OCI-LY7 (cell line): ENCODE data around the gene PAXIP1. TPM values are rescaled to one million over a fixed set of nuclear protein-coding genes. Genes with fewer than 3 reads are reported as not detected.

Experiments used
- BruUV-seq: library from RNA; stranded (reverse); fragments of 400-500 nt; replicated peaks from 2 replicates; lab custom pipeline; 2021; lab: Mats Ljungman, UMichigan
- CTCF ChIA-PET: fragments of 300-600 bp; sonication (Branson Sonifier 250); formaldehyde crosslinking; loops from one replicate; lab custom pipeline; 2022; ENCODE audit warnings: antibody characterized with exemption; ENCODE audit not compliant: unreplicated experiment; lab: Charles Lee
- POLR2A ChIA-PET: fragments of 300-600 bp; sonication (Branson Sonifier 250); formaldehyde crosslinking; loops from one replicate; lab custom pipeline; 2022; ENCODE audit warnings: antibody characterized with exemption; lab: Charles Lee
- DNase-seq: peaks from one replicate; pipeline ENCODE4 v3.0.0-alpha.2; 2015; ENCODE audit warnings: low spot score
- H2AFZ ChIP-seq: fragments of 200-600 bp; sonication (generic), shearing (Covaris generic); 2 replicates; pipeline ENCODE4 v1.6.1; 2014; ENCODE audit warnings: mild to moderate bottlenecking, antibody characterized with exemption, low read length, moderate library complexity
- H3K27ac ChIP-seq: fragments of 200-600 bp; sonication (generic); 2 replicates; pipeline ENCODE4 v1.5.1; 2014; ENCODE audit warnings: mixed run types, low read depth, mild to moderate bottlenecking, moderate library complexity, low read length, inconsistent platforms; ENCODE audit not compliant: poor library complexity, severe bottlenecking
- H3K36me3 ChIP-seq: fragments of 200-600 bp; sonication (generic); 2 replicates; pipeline ENCODE4 v1.6.1; 2014; ENCODE audit warnings: mild to moderate bottlenecking, antibody characterized with exemption, low read length, moderate library complexity, mixed read lengths; ENCODE audit not compliant: insufficient read depth
- H3K4me1 ChIP-seq: fragments of 200-600 bp; sonication (generic); 2 replicates; pipeline ENCODE4 v1.5.1; 2014; ENCODE audit warnings: mild to moderate bottlenecking, low read length; ENCODE audit not compliant: insufficient read depth, poor library complexity, severe bottlenecking
- H3K4me2 ChIP-seq: fragments of 200-600 bp; sonication (generic); 2 replicates; pipeline ENCODE4 v1.6.1; 2014; ENCODE audit warnings: mild to moderate bottlenecking, low read length
- H3K4me3 ChIP-seq: fragments of 200-600 bp; sonication (generic); 2 replicates; pipeline ENCODE4 v1.5.1; 2014; ENCODE audit warnings: mild to moderate bottlenecking, low read depth, low read length; ENCODE audit not compliant: poor library complexity, severe bottlenecking
- H3K79me2 ChIP-seq: fragments of 200-600 bp; sonication (generic); 2 replicates; pipeline ENCODE4 v1.6.1; 2016; ENCODE audit warnings: low read depth, mild to moderate bottlenecking, low read length, moderate library complexity, mixed read lengths; ENCODE audit not compliant: insufficient read depth
- H3K9me2 ChIP-seq: fragments of 200-600 bp; sonication (generic); 2 replicates; pipeline ENCODE4 v1.6.1; 2016; ENCODE audit warnings: mild to moderate bottlenecking, low read length, mixed read lengths; ENCODE audit not compliant: insufficient read depth
- H3K9me3 ChIP-seq: fragments of 200-600 bp; sonication (generic); 2 replicates; pipeline ENCODE4 v1.6.1; 2014; ENCODE audit warnings: mild to moderate bottlenecking, mixed run types, low read length, mixed read lengths
- H4K20me1 ChIP-seq: fragments of 200-600 bp; sonication (generic); 2 replicates; pipeline ENCODE4 v1.6.1; 2014; ENCODE audit warnings: mild to moderate bottlenecking, antibody characterized with exemption, low read length, moderate library complexity, mixed read lengths; ENCODE audit not compliant: insufficient read depth
- CTCF ChIP-seq: fragments of 200-600 bp; sonication (generic); conservative IDR thresholded peaks from 2 replicates; pipeline ENCODE4 v1.5.1; 2014; ENCODE audit warnings: mild to moderate bottlenecking, antibody characterized with exemption, low read length, moderate library complexity, mixed read lengths
- EZH2phosphoT487 ChIP-seq: fragments of 200-600 bp; sonication (generic); IDR thresholded peaks from 2 replicates; pipeline ENCODE4 v1.6.1; 2018; ENCODE audit warnings: low read depth, borderline replicate concordance, mild to moderate bottlenecking, mixed run types, antibody characterized with exemption, low read length, moderate library complexity, mixed read lengths
- intact Hi-C: fragments of 100-400 bp; cut with micrococcal nuclease; formaldehyde crosslinking; loops from one replicate; pipeline ENCODE4 v1.10.0; 2022; ENCODE audit not compliant: unreplicated experiment
- total RNA-seq, 2 experiments: library from RNA; depleted of rRNA in 1 of 2; stranded (reverse); fragments of >200 nt in 1 of 2; shearing (Covaris generic) in 1 of 2; gene quantifications; 2 replicates each; pipeline ENCODE4 v1.2.3, GENCODE V29; 2014 to 2022

Gene PAXIP1
- total RNA-seq, 2 experiments from 2014 or later, result 27.4 to 33.0 TPM

DNA sequence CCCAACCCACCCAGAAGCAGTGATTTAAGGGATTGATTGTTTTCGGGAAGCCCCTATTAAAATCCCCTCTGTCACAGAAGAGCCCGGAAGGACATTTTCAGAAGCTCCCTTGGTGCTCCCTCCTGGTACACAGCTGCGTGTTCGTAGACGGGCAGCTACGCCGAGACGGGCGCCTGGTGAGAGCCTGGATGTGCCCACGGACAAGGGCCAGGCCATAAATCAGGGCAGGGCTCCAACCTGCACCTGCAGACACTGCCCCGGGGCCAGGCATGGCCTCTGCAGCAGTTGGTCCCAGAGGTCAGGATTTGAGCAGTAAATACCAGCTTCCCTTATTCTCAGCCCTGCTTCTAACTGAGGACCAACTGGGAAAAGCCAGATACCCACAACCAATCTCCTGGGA is 106.8 kb downstream of the PAXIP1 start:
- BruUV-seq, result no TSS peak
- H3K36me3 ChIP-seq, result no peaks in the 10 kb centered on the region
- intact Hi-C loops, result no loop called here
- H3K4me3 ChIP-seq, result no peak overlapping the region
- ChIA-PET POLR2A (no interaction called here), CTCF (no interaction called here)
- H3K4me1 ChIP-seq, result no peaks in the 10 kb centered on the region
- no peak overlapping the region for H3K4me2 ChIP-seq
- no peaks in the 10 kb centered on the region for H3K9me2 ChIP-seq
- no peaks in the 10 kb centered on the region for H3K9me3 ChIP-seq
- H3K27ac ChIP-seq, result no peak overlapping the region
- H4K20me1 ChIP-seq, result no peaks in the 10 kb centered on the region
- DNase-seq, result no peak
- H2AFZ ChIP-seq, result no peak overlapping the region
- TF ChIP-seq EZH2phosphoT487 (no peak), CTCF (no peak)
- H3K79me2 ChIP-seq, result no peaks in the 10 kb centered on the region

Other genes starting within 250 kb of the PAXIP1 start
- not detected in 2 replicates for gene HTR5A, start 67.2 kb upstream of the PAXIP1 start, total RNA-seq (2014; rRNA removed; shearing (Covaris generic))
- gene HTR5A, start 67.2 kb upstream of the PAXIP1 start, total RNA-seq (2022), result not detected in 2 replicates